GM23338 (cell line): Measurements from ENCODE around the gene OSBPL5. TPM values are rescaled to one million over a fixed set of nuclear protein-coding genes. Genes with fewer than 3 reads are reported as not detected.

Experiments
- ATAC-seq: fragments of 200-7000 bp; cut with Tn5 transposase; 3 replicates; pipeline ENCODE4 v1.9.1; 2020
- DNase-seq: peaks from one replicate; pipeline ENCODE4 v3.0.0-alpha.2; 2015; ENCODE audit warnings: low spot score
- H2AFZ ChIP-seq: fragments of 200-600 bp; sonication (generic); 2 replicates; pipeline ENCODE4 v1.8.0; 2016; ENCODE audit warnings: antibody characterized with exemption, mild to moderate bottlenecking, moderate library complexity
- H3F3A ChIP-seq: fragments of 200-600 bp; sonication (generic); replicated peaks from 2 replicates; pipeline ENCODE4 v1.8.0; 2017; ENCODE audit warnings: antibody characterized with exemption, mixed run types, low read depth
- H3K27ac ChIP-seq: fragments of 200-600 bp; sonication (generic); 2 replicates; pipeline ENCODE4 v1.6.1; 2016; ENCODE audit warnings: low read depth
- H3K27me3 ChIP-seq: fragments of 200-600 bp; sonication (generic); 2 replicates; pipeline ENCODE4 v1.8.0; 2016; ENCODE audit warnings: mild to moderate bottlenecking, mixed run types, moderate library complexity; ENCODE audit not compliant: insufficient read depth
- H3K36me3 ChIP-seq: fragments of 200-600 bp; sonication (generic); 2 replicates; pipeline ENCODE4 v1.8.0; 2016; ENCODE audit warnings: mild to moderate bottlenecking; ENCODE audit not compliant: insufficient read depth
- H3K4me1 ChIP-seq: fragments of 200-600 bp; sonication (generic); 2 replicates; pipeline ENCODE4 v1.8.0; 2016; ENCODE audit warnings: mild to moderate bottlenecking, moderate library complexity; ENCODE audit not compliant: insufficient read depth
- H3K4me2 ChIP-seq: fragments of 200-600 bp; sonication (generic); 2 replicates; pipeline ENCODE4 v1.7.1; 2017; ENCODE audit warnings: mixed run types
- H3K4me3 ChIP-seq: fragments of 200-600 bp; sonication (generic); 2 replicates; pipeline ENCODE4 v1.6.1; 2016; ENCODE audit warnings: mixed run types
- H3K79me2 ChIP-seq: fragments of 200-600 bp; sonication (generic); replicated peaks from 2 replicates; pipeline ENCODE4 v1.8.0; 2017; ENCODE audit warnings: mild to moderate bottlenecking; ENCODE audit not compliant: insufficient read depth
- H3K9me2 ChIP-seq: fragments of 200-600 bp; sonication (generic); 2 replicates; pipeline ENCODE4 v1.8.0; 2017; ENCODE audit not compliant: insufficient read depth
- H4K20me1 ChIP-seq: fragments of 200-600 bp; sonication (generic); replicated peaks from 2 replicates; pipeline ENCODE4 v1.8.0; 2017; ENCODE audit warnings: mild to moderate bottlenecking; ENCODE audit not compliant: insufficient read depth
- H3K27ac Mint-ChIP-seq: 2 replicates; pipeline ENCODE4 v1.8.0; 2020; ENCODE audit warnings: inconsistent platforms, mild to moderate bottlenecking, moderate library complexity, mixed read lengths
- H3K27me3 Mint-ChIP-seq: 3 replicates; pipeline ENCODE4 v1.8.0; 2022; ENCODE audit warnings: low read depth, mild to moderate bottlenecking, moderate library complexity, mixed read lengths, inconsistent platforms; ENCODE audit not compliant: insufficient read depth, poor library complexity
- H3K36me3 Mint-ChIP-seq: 3 replicates; pipeline ENCODE4 v1.8.0; 2021; ENCODE audit warnings: low read depth, mild to moderate bottlenecking, inconsistent platforms, moderate library complexity, mixed read lengths
- H3K4me1 Mint-ChIP-seq: 3 replicates; pipeline ENCODE4 v1.8.0; 2020; ENCODE audit warnings: mild to moderate bottlenecking, inconsistent platforms, mixed read lengths
- H3K4me3 Mint-ChIP-seq: 3 replicates; pipeline ENCODE4 v1.8.0; 2021; ENCODE audit warnings: moderate library complexity, mild to moderate bottlenecking, inconsistent platforms, mixed read lengths
- H3K9me3 Mint-ChIP-seq: 3 replicates; pipeline ENCODE4 v1.8.0; 2020; ENCODE audit warnings: moderate library complexity, mild to moderate bottlenecking, inconsistent platforms, mixed read lengths
- EZH2 ChIP-seq: fragments of 200-600 bp; sonication (generic); IDR thresholded peaks from one replicate; pipeline ENCODE4 v1.8.0; 2017; ENCODE audit warnings: antibody characterized with exemption, mild to moderate bottlenecking, low read depth; ENCODE audit not compliant: unreplicated experiment
- EZH2phosphoT487 ChIP-seq: fragments of 200-600 bp; sonication (generic); IDR thresholded peaks from one replicate; pipeline ENCODE4 v1.8.1; 2018; ENCODE audit warnings: antibody characterized with exemption; ENCODE audit not compliant: unreplicated experiment
- JUNB ChIP-seq: IDR thresholded peaks from one replicate; pipeline ENCODE4 v1.6.1; 2016; ENCODE audit warnings: antibody characterized with exemption; ENCODE audit not compliant: unreplicated experiment
- NANOG ChIP-seq: IDR thresholded peaks from 2 replicates; pipeline ENCODE4 v1.6.1; 2016; ENCODE audit warnings: antibody characterized with exemption, borderline replicate concordance
- POLR2AphosphoS5 ChIP-seq: IDR thresholded peaks from 2 replicates; pipeline ENCODE4 v1.6.1; 2016; ENCODE audit warnings: antibody characterized with exemption, low read depth
- ZNF114 ChIP-seq: fragments of 250-450 bp; sonication (Bioruptor Pico); IDR thresholded peaks from 2 replicates; pipeline ENCODE4 v1.5.0; 2020; ENCODE audit warnings: mild to moderate bottlenecking, moderate library complexity
- ZNF331 ChIP-seq: fragments of 250-450 bp; sonication (Bioruptor Pico); IDR thresholded peaks from 2 replicates; pipeline ENCODE4 v1.5.0; 2020; ENCODE audit warnings: low read depth, mild to moderate bottlenecking, moderate library complexity
- polyA plus RNA-seq: library from polyadenylated mRNA; unstranded; fragments of >200 nt; fragmentation: Nextera tagmentation; extraction: Ambion mirVana; gene quantifications from 2 replicates; pipeline ENCODE4 v1.2.1, GENCODE V29; 2016
- total RNA-seq: library from RNA; depleted of rRNA; stranded (reverse); fragments of >200 nt; shearing (Covaris generic); gene quantifications from 2 replicates; pipeline ENCODE4 v1.2.3, GENCODE V29; 2014
- TF ChIP-seq, protein P1 (sequence below): IDR thresholded peaks from 2 replicates; pipeline ENCODE4 v1.6.1; 2016; ENCODE audit warnings: antibody characterized with exemption
- TF ChIP-seq, protein P2 (sequence below): IDR thresholded peaks from one replicate; pipeline ENCODE4 v1.6.1; 2018; ENCODE audit warnings: antibody characterized with exemption; ENCODE audit not compliant: unreplicated experiment
- TF ChIP-seq, protein P3 (sequence below), 2 experiments: fragments of 200-600 bp in 1 of 2; sonication (generic) in 1 of 2; conservative IDR thresholded peaks; 2 replicates each; pipeline versions ENCODE4 v1.5.1 to v1.6.1; 2016 to 2017; ENCODE audit warnings: antibody characterized with exemption in 2 of 2, low read depth in 2 of 2, mild to moderate bottlenecking in 2 of 2, moderate library complexity in 1 of 2
- TF ChIP-seq, protein P4 (sequence below): fragments of 250-450 bp; sonication (Bioruptor Pico); IDR thresholded peaks from 2 replicates; pipeline ENCODE4 v1.5.0; 2020; ENCODE audit warnings: mild to moderate bottlenecking, moderate library complexity

Gene OSBPL5
- total and polyA plus RNA-seq, 2 experiments from 2014 or later, result 2.7 to 12.0 TPM

DNA sequence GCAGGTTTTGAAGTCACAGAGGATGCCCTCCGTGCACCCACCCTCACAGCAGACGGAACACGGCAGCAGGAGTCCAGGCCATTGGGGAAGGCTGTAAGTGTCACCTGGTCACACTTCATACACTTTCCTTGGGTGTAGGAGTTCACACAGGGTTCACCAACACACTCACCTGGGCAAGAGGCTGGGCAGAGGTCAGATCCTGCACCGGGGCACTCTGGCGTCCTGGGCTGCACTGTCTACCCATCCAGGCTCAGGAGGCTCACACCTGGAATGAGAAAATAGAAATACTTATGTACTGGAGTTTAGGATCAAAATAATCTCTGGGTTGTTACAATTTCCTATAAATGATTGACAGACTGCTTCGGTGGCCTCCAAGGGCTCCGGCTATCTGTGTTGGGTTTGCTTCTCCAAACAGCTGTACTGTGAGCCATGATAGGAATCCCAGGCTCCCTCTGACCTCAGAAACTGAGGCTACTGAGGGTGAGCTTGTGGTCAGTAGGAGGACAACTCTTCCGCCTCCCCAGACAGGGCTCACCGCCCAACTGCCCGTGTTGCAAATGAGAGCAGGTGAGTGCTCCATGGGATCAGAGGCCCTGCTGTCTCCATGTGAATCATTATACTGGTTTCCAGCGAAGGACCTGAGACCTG lies 87.8 kb downstream of the OSBPL5 start:
- DNase-seq (no peak), ATAC-seq (no peak)
- H4K20me1 ChIP-seq, result no peaks in the 10 kb centered on the region
- H3F3A ChIP-seq, result no peaks in the 10 kb centered on the region
- H2AFZ ChIP-seq, result no peak overlapping the region; the same call in 1 of the 2 replicates
- peaks cover 2% of the 10 kb centered on the region for H3K27me3 Mint-ChIP-seq
- no peak overlapping the region for H3K4me3 ChIP-seq
- H3K4me1 Mint-ChIP-seq, result no peaks in the 10 kb centered on the region; the same call in 2 of the 3 replicates
- H3K9me2 ChIP-seq, result no peaks in the 10 kb centered on the region
- TF ChIP-seq EZH2phosphoT487 (no peak), JUNB (no peak), EZH2 (no peak), NANOG (no peak), ZNF114 (CRISPR knock-in tag) (no peak), ZNF331 (CRISPR knock-in tag) (no peak), POLR2AphosphoS5 (no peak)
- TF ChIP-seq, protein P1, sequence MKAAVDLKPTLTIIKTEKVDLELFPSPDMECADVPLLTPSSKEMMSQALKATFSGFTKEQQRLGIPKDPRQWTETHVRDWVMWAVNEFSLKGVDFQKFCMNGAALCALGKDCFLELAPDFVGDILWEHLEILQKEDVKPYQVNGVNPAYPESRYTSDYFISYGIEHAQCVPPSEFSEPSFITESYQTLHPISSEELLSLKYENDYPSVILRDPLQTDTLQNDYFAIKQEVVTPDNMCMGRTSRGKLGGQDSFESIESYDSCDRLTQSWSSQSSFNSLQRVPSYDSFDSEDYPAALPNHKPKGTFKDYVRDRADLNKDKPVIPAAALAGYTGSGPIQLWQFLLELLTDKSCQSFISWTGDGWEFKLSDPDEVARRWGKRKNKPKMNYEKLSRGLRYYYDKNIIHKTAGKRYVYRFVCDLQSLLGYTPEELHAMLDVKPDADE, result no peak
- TF ChIP-seq, protein P2, sequence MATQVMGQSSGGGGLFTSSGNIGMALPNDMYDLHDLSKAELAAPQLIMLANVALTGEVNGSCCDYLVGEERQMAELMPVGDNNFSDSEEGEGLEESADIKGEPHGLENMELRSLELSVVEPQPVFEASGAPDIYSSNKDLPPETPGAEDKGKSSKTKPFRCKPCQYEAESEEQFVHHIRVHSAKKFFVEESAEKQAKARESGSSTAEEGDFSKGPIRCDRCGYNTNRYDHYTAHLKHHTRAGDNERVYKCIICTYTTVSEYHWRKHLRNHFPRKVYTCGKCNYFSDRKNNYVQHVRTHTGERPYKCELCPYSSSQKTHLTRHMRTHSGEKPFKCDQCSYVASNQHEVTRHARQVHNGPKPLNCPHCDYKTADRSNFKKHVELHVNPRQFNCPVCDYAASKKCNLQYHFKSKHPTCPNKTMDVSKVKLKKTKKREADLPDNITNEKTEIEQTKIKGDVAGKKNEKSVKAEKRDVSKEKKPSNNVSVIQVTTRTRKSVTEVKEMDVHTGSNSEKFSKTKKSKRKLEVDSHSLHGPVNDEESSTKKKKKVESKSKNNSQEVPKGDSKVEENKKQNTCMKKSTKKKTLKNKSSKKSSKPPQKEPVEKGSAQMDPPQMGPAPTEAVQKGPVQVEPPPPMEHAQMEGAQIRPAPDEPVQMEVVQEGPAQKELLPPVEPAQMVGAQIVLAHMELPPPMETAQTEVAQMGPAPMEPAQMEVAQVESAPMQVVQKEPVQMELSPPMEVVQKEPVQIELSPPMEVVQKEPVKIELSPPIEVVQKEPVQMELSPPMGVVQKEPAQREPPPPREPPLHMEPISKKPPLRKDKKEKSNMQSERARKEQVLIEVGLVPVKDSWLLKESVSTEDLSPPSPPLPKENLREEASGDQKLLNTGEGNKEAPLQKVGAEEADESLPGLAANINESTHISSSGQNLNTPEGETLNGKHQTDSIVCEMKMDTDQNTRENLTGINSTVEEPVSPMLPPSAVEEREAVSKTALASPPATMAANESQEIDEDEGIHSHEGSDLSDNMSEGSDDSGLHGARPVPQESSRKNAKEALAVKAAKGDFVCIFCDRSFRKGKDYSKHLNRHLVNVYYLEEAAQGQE, result no peak
- TF ChIP-seq, protein P3, sequence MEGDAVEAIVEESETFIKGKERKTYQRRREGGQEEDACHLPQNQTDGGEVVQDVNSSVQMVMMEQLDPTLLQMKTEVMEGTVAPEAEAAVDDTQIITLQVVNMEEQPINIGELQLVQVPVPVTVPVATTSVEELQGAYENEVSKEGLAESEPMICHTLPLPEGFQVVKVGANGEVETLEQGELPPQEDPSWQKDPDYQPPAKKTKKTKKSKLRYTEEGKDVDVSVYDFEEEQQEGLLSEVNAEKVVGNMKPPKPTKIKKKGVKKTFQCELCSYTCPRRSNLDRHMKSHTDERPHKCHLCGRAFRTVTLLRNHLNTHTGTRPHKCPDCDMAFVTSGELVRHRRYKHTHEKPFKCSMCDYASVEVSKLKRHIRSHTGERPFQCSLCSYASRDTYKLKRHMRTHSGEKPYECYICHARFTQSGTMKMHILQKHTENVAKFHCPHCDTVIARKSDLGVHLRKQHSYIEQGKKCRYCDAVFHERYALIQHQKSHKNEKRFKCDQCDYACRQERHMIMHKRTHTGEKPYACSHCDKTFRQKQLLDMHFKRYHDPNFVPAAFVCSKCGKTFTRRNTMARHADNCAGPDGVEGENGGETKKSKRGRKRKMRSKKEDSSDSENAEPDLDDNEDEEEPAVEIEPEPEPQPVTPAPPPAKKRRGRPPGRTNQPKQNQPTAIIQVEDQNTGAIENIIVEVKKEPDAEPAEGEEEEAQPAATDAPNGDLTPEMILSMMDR (conservative IDR thresholded peaks at IDR 0.05; ENCODE audit: low read depth in 2 of 2), result no peak
- TF ChIP-seq, protein P4, sequence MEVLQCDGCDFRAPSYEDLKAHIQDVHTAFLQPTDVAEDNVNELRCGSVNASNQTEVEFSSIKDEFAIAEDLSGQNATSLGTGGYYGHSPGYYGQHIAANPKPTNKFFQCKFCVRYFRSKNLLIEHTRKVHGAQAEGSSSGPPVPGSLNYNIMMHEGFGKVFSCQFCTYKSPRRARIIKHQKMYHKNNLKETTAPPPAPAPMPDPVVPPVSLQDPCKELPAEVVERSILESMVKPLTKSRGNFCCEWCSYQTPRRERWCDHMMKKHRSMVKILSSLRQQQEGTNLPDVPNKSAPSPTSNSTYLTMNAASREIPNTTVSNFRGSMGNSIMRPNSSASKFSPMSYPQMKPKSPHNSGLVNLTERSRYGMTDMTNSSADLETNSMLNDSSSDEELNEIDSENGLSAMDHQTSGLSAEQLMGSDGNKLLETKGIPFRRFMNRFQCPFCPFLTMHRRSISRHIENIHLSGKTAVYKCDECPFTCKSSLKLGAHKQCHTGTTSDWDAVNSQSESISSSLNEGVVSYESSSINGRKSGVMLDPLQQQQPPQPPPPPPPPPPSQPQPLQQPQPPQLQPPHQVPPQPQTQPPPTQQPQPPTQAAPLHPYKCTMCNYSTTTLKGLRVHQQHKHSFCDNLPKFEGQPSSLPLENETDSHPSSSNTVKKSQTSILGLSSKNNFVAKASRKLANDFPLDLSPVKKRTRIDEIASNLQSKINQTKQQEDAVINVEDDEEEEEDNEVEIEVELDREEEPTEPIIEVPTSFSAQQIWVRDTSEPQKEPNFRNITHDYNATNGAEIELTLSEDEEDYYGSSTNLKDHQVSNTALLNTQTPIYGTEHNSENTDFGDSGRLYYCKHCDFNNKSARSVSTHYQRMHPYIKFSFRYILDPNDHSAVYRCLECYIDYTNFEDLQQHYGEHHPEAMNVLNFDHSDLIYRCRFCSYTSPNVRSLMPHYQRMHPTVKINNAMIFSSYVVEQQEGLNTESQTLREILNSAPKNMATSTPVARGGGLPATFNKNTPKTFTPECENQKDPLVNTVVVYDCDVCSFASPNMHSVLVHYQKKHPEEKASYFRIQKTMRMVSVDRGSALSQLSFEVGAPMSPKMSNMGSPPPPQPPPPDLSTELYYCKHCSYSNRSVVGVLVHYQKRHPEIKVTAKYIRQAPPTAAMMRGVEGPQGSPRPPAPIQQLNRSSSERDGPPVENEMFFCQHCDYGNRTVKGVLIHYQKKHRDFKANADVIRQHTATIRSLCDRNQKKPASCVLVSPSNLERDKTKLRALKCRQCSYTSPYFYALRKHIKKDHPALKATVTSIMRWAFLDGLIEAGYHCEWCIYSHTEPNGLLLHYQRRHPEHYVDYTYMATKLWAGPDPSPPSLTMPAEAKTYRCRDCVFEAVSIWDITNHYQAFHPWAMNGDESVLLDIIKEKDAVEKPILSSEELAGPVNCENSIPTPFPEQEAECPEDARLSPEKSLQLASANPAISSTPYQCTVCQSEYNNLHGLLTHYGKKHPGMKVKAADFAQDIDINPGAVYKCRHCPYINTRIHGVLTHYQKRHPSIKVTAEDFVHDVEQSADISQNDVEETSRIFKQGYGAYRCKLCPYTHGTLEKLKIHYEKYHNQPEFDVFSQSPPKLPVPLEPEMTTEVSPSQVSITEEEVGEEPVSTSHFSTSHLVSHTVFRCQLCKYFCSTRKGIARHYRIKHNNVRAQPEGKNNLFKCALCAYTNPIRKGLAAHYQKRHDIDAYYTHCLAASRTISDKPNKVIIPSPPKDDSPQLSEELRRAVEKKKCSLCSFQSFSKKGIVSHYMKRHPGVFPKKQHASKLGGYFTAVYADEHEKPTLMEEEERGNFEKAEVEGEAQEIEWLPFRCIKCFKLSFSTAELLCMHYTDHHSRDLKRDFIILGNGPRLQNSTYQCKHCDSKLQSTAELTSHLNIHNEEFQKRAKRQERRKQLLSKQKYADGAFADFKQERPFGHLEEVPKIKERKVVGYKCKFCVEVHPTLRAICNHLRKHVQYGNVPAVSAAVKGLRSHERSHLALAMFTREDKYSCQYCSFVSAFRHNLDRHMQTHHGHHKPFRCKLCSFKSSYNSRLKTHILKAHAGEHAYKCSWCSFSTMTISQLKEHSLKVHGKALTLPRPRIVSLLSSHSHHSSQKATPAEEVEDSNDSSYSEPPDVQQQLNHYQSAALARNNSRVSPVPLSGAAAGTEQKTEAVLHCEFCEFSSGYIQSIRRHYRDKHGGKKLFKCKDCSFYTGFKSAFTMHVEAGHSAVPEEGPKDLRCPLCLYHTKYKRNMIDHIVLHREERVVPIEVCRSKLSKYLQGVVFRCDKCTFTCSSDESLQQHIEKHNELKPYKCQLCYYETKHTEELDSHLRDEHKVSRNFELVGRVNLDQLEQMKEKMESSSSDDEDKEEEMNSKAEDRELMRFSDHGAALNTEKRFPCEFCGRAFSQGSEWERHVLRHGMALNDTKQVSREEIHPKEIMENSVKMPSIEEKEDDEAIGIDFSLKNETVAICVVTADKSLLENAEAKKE (CRISPR knock-in tag), result no peak
- no peak overlapping the region for H3K27ac ChIP-seq
- H3K27ac Mint-ChIP-seq, result no peak overlapping the region
- no peaks in the 10 kb centered on the region for H3K9me3 Mint-ChIP-seq
- no peaks in the 10 kb centered on the region for H3K27me3 ChIP-seq
- no peaks in the 10 kb centered on the region for H3K36me3 Mint-ChIP-seq
- H3K4me1 ChIP-seq, result no peaks in the 10 kb centered on the region
- H3K36me3 ChIP-seq, result no peaks in the 10 kb centered on the region
- H3K4me3 Mint-ChIP-seq, result no peak overlapping the region
- no peak overlapping the region for H3K4me2 ChIP-seq
- H3K79me2 ChIP-seq, result no peaks in the 10 kb centered on the region
